Midbrain (tissue), 1 donor: ENCODE results near the gene SLC35G1.

Experiments used
- DNase-seq: peaks from one replicate; lab custom pipeline; 2025; lab: John Stamatoyannopoulos, UW

The SLC35G1 gene

GRCh38 chr10:93879273-93879672 lies 14.5 kb upstream of the SLC35G1 start:
- DNase-seq = no peak

GRCh38 chr10:93894516-93895378 lies 969 bp downstream of the SLC35G1 start:
- DNase-seq = no peak

GRCh38 chr10:93897070-93897780 lies 3.4 kb downstream of the SLC35G1 start:
- no peak for DNase-seq

GRCh38 chr10:93899109-93899508 lies 5.3 kb downstream of the SLC35G1 start:
- DNase-seq = no peak

- no peak for DNase-seq
Observed at GRCh38 chr10:93903051-93903450, 9.3 kb downstream of the SLC35G1 start.

- DNase-seq = no peak
Observed at GRCh38 chr10:93904901-93905300, 11.1 kb downstream of the SLC35G1 start.

GRCh38 chr10:93907059-93907458 lies 13.3 kb downstream of the SLC35G1 start:
- DNase-seq = no peak

GRCh38 chr10:93911866-93912265 lies 18.1 kb downstream of the SLC35G1 start:
- DNase-seq = no peak

- DNase-seq = no peak
Observed at GRCh38 chr10:93912444-93912843, 18.7 kb downstream of the SLC35G1 start.

- DNase-seq = no peak
Observed at GRCh38 chr10:93913706-93914105, 19.9 kb downstream of the SLC35G1 start.

GRCh38 chr10:93915598-93915997 lies 21.8 kb downstream of the SLC35G1 start:
- DNase-seq = no peak

GRCh38 chr10:93916257-93917063 lies 22.7 kb downstream of the SLC35G1 start:
- DNase-seq = peak; percentile 40

GRCh38 chr10:93917064-93917391 lies 23.2 kb downstream of the SLC35G1 start:
- DNase-seq = no peak

- no peak for DNase-seq
Observed at GRCh38 chr10:93917821-93918220, 24.0 kb downstream of the SLC35G1 start.

- DNase-seq = no peak
Observed at GRCh38 chr10:93921338-93921737, 27.6 kb downstream of the SLC35G1 start.

- no peak for DNase-seq
Observed at GRCh38 chr10:93926613-93927012, 32.8 kb downstream of the SLC35G1 start.

GRCh38 chr10:93938140-93938539 lies 44.4 kb downstream of the SLC35G1 start:
- DNase-seq = no peak

GRCh38 chr10:93940881-93941280 lies 47.1 kb downstream of the SLC35G1 start:
- no peak for DNase-seq

GRCh38 chr10:93941606-93942005 lies 47.8 kb downstream of the SLC35G1 start:
- no peak for DNase-seq

- no peak for DNase-seq
Observed at GRCh38 chr10:93945819-93946218, 52.0 kb downstream of the SLC35G1 start.

- no peak for DNase-seq
Observed at GRCh38 chr10:93947055-93947454, 53.3 kb downstream of the SLC35G1 start.

- no peak for DNase-seq
Observed at GRCh38 chr10:93947524-93947923, 53.7 kb downstream of the SLC35G1 start.

- DNase-seq = no peak
Observed at GRCh38 chr10:93951905-93952304, 58.1 kb downstream of the SLC35G1 start.
